ENCODE data around the gene UBE2E1. TPM values are rescaled to one million over a fixed set of nuclear protein-coding genes. Genes with fewer than 3 reads are reported as not detected.

UBE2E1 gene
- total RNA-seq, 5 donors from 2014 or later (not counting 1 experiment from before 2014, with no cell fraction given): 39.1 to 71.8 (median 51.6) TPM

DNA sequence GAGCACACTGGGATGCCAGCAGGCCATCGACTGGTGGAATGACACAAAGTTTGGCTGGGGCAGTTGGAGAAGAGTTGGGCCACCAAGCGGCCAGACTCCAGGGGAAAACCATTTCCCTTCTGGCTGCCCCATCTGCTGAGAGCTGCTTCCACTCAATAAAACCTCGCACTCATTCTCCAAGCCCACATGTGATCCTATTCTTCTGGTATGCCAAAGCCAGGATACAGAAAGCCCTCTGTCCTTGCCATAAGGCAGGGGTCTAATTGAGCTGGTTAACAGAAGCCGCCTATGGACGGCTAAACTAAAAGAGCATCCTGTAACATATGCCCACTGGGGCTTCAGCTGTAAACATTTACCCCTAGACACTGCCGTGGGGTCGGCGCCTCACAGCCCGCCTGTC is 55.9 kb downstream of the UBE2E1 start:
- 100% methylated on average over 7 of the region's 9 CpGs for WGBS (ENCODE audit: insufficient coverage)
- H3K9me3 Mint-ChIP-seq: no peaks in the 10 kb centered on the region
- peaks cover 82 to 83% (median 82%) of the 10 kb centered on the region in 3 donors for H3K4me1 Mint-ChIP-seq
- no peak overlapping the region for H3K27ac Mint-ChIP-seq
- no peak overlapping the region for H3K4me3 Mint-ChIP-seq
- Histone ChIP-seq H3K4me3 (ENCODE audit: control insufficient read depth in 1 of 2, extremely low read depth in 1 of 2, low read length in 1 of 2) (no peak overlapping the region), H3K4me1 (ENCODE audit: control insufficient read depth in 1 of 2, extremely low read depth in 1 of 2, insufficient read depth in 2 of 2, low read length in 2 of 2) (peaks cover 6 to 20% of the 10 kb centered on the region in 2 experiments), H3K9me3 (no peaks in the 10 kb centered on the region), H3K27ac (ENCODE audit: low read length) (no peak overlapping the region), H3K36me3 (ENCODE audit: control insufficient read depth in 2 of 2, extremely low read depth in 1 of 2, insufficient read depth in 1 of 2, low read length in 1 of 2) (peaks cover 4 to 8% of the 10 kb centered on the region in 2 donors), H3K27me3 (replicated peaks in 1 of 2; ENCODE audit: control insufficient read depth in 2 of 2, extremely low read depth in 1 of 2, insufficient read depth in 2 of 2, low read length in 1 of 2) (no peaks in the 10 kb centered on the region)
- H3K27me3 Mint-ChIP-seq: no peaks in the 10 kb centered on the region
- H3K36me3 Mint-ChIP-seq: peaks cover 19% of the 10 kb centered on the region
- ATAC-seq (replicated peaks in 1 of 4) (no peak), DNase-seq (no peak)
- CTCF ChIA-PET: interaction anchor here in 1 of 2 donors (0.9 kb wide), 1 partner anchor 15 kb away, joined by 10 read pairs; no protein-coding TSS in a partner anchor
- POLR2A ChIA-PET: interaction anchor here in 1 of 2 donors (0.5 kb wide), 1 partner anchor 484 kb away, joined by 13 read pairs; no protein-coding TSS in a partner anchor

DNA sequence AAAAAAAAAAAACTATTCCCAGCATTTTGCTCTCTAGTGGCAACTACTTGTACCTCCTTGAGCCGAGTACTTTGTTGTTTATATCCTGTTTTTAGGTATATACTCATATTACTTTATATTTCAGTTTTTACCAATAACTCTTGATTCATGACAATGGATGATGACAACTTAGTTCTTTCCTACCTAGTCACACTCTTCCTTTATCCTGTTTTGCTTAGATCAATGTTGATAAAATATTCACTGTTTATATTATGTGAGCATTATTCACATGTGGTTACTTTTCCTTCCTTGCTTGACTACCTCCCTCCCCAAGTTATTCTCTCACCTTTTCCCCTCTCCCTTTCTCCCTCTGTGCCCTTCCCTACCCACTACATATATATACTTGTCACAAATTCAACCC is 57.3 kb downstream of the UBE2E1 start:
- no peak overlapping the region for H3K4me3 ChIP-seq (ENCODE audit: control insufficient read depth in 1 of 2, extremely low read depth in 1 of 2, low read length in 1 of 2)
- Mint-ChIP-seq H3K27me3 (no peaks in the 10 kb centered on the region), H3K4me3 (no peak overlapping the region), H3K9me3 (no peaks in the 10 kb centered on the region), H3K4me1 (peaks cover 76 to 79% (median 78%) of the 10 kb centered on the region in 3 donors), H3K36me3 (peaks cover 19% of the 10 kb centered on the region), H3K27ac (no peak overlapping the region)
- CTCF ChIA-PET: no interaction called here
- H3K27ac ChIP-seq (ENCODE audit: low read length): no peak overlapping the region
- H3K36me3 ChIP-seq (ENCODE audit: control insufficient read depth in 2 of 2, extremely low read depth in 1 of 2, insufficient read depth in 1 of 2, low read length in 1 of 2): peaks cover 4 to 8% of the 10 kb centered on the region in 2 donors
- H3K4me1 ChIP-seq (ENCODE audit: control insufficient read depth in 1 of 2, extremely low read depth in 1 of 2, insufficient read depth in 2 of 2, low read length in 2 of 2): peaks cover 5 to 16% of the 10 kb centered on the region in 2 experiments
- no peaks in the 10 kb centered on the region for H3K27me3 ChIP-seq (replicated peaks in 1 of 2; ENCODE audit: control insufficient read depth in 2 of 2, extremely low read depth in 1 of 2, insufficient read depth in 2 of 2, low read length in 1 of 2)
- ATAC-seq (replicated peaks in 1 of 4): no peak
- POLR2A ChIA-PET: no interaction called here
- no CpG with 5 or more reads among the region's 1 CpG for WGBS (ENCODE audit: insufficient coverage)
- DNase-seq: no peak
- no peaks in the 10 kb centered on the region for H3K9me3 ChIP-seq

DNA sequence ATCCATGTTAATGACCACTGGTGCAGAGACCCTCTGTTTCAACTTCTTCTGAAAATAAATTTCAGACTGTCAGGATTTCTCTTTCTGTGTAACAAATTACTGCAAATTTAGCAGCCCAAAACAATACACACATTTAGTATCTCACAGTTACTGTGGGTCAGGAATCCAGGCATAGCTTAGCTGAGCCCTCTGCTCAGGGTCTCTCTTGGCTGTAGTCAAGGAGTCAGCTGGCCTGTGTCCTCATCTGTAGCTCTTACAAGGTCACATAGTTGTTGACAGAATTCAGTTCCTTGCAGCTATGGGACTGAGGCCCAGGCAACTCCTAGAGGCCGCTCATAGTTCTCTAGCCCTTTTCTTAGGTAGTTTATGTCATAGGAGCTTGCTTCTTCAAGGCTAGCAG is 59.2 kb downstream of the UBE2E1 start:
- Mint-ChIP-seq H3K27me3 (no peaks in the 10 kb centered on the region), H3K9me3 (no peaks in the 10 kb centered on the region), H3K27ac (no peak overlapping the region), H3K4me3 (no peak overlapping the region), H3K4me1 (peaks cover 67 to 70% (median 70%) of the 10 kb centered on the region in 3 donors), H3K36me3 (peaks cover 19% of the 10 kb centered on the region)
- ChIA-PET CTCF (interaction anchor here in 1 of 2 donors (0.6 kb wide), 1 partner anchor 807 kb away, joined by 3 read pairs; no protein-coding TSS in a partner anchor), POLR2A (no interaction called here)
- no peak for ATAC-seq (replicated peaks in 1 of 4)
- WGBS (ENCODE audit: insufficient coverage): 100% methylated on average over 1 of the region's 1 CpG
- DNase-seq: no peak
- Histone ChIP-seq H3K9me3 (no peaks in the 10 kb centered on the region), H3K36me3 (ENCODE audit: control insufficient read depth in 2 of 2, extremely low read depth in 1 of 2, insufficient read depth in 1 of 2, low read length in 1 of 2) (peaks cover 4 to 8% of the 10 kb centered on the region in 2 donors), H3K4me1 (ENCODE audit: control insufficient read depth in 1 of 2, extremely low read depth in 1 of 2, insufficient read depth in 2 of 2, low read length in 2 of 2) (peaks cover under 1 to 2% of the 10 kb centered on the region in 2 experiments), H3K27me3 (replicated peaks in 1 of 2; ENCODE audit: control insufficient read depth in 2 of 2, extremely low read depth in 1 of 2, insufficient read depth in 2 of 2, low read length in 1 of 2) (no peaks in the 10 kb centered on the region), H3K27ac (ENCODE audit: low read length) (no peak overlapping the region), H3K4me3 (ENCODE audit: control insufficient read depth in 1 of 2, extremely low read depth in 1 of 2, low read length in 1 of 2) (no peak overlapping the region)

DNA sequence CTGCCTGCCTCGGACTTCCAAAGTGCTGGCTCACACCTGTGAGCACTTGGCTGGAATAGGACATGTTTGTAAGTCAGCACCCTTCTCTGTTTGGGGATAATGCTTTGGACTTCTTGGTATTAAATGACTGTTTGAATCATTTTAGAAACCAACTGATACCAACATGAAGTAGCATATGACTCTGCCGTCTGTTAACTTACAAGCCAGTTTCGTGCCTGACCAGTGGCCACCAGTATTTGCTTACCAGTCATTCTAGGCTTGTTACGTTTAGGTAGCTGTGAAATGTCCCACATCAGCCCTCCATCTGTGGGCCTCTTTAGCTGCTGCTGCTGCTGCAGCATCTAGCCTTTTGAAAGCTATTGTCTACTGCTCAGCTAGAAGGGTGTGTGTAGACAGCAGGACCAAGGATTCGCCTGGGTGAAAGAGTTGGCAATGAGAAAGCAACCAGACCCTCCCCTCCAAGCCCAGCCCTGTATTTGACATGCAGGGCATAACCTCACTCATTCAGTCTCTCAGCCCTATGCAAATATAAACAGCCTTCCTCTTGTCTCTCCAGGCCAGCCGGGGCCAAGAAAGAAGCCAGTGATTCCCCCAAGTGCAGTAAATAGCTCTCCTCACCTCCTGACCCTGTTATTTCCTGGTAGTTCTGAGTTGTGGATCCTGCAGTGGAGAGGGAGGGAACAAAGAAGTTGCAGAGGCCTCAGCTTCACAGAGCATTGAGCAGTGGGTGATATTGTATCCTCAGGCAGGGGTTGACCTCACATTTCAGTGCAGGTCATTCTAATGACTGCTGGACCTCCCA is 60.0 kb downstream of the UBE2E1 start:
- Histone ChIP-seq H3K4me1 (ENCODE audit: control insufficient read depth in 1 of 2, extremely low read depth in 1 of 2, insufficient read depth in 2 of 2, low read length in 2 of 2) (no peaks in the 10 kb centered on the region), H3K9me3 (no peaks in the 10 kb centered on the region), H3K4me3 (ENCODE audit: control insufficient read depth in 1 of 2, extremely low read depth in 1 of 2, low read length in 1 of 2) (no peak overlapping the region), H3K36me3 (ENCODE audit: control insufficient read depth in 2 of 2, extremely low read depth in 1 of 2, insufficient read depth in 1 of 2, low read length in 1 of 2) (peaks cover 4 to 8% of the 10 kb centered on the region in 2 donors), H3K27ac (ENCODE audit: low read length) (no peak overlapping the region), H3K27me3 (replicated peaks in 1 of 2; ENCODE audit: control insufficient read depth in 2 of 2, extremely low read depth in 1 of 2, insufficient read depth in 2 of 2, low read length in 1 of 2) (no peaks in the 10 kb centered on the region)
- Mint-ChIP-seq H3K36me3 (peaks cover 19% of the 10 kb centered on the region), H3K9me3 (no peaks in the 10 kb centered on the region), H3K4me3 (no peak overlapping the region), H3K27ac (no peak overlapping the region), H3K27me3 (no peaks in the 10 kb centered on the region), H3K4me1 (peaks cover 60 to 67% (median 65%) of the 10 kb centered on the region in 3 donors)
- CTCF ChIA-PET: interaction anchor here in 1 of 2 donors (0.6 kb wide), 1 partner anchor 808 kb away, joined by 3 read pairs; no protein-coding TSS in a partner anchor
- DNase-seq (no peak), ATAC-seq (replicated peaks in 1 of 4) (no peak)
- WGBS (ENCODE audit: insufficient coverage): 94% methylated on average over 3 of the region's 6 CpGs
- POLR2A ChIA-PET: no interaction called here

DNA sequence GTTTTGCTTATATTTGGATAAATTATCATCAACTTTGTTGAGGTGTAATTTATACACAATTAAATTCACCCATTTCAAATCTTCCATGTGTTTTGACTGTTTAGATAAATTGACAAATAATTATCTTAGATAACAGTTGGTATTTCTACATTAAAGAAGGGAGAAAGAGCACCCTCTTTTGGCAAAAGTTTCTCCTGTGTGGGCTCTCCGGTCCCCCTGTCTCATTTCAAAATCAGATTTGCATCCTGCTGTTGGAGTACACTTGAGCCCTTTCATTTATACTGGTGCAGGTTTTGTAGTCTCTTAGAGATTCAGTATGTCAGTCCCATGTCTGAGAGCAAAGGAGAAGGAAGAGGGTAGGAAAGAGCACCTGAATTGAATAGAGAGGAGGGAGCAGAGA is 61.6 kb downstream of the UBE2E1 start:
- Histone ChIP-seq H3K27me3 (replicated peaks in 1 of 2; ENCODE audit: control insufficient read depth in 2 of 2, extremely low read depth in 1 of 2, insufficient read depth in 2 of 2, low read length in 1 of 2) (no peaks in the 10 kb centered on the region), H3K4me3 (ENCODE audit: control insufficient read depth in 1 of 2, extremely low read depth in 1 of 2, low read length in 1 of 2) (no peak overlapping the region), H3K9me3 (no peaks in the 10 kb centered on the region), H3K36me3 (ENCODE audit: control insufficient read depth in 2 of 2, extremely low read depth in 1 of 2, insufficient read depth in 1 of 2, low read length in 1 of 2) (peaks cover 0 to 2% of the 10 kb centered on the region in 2 donors), H3K4me1 (ENCODE audit: control insufficient read depth in 1 of 2, extremely low read depth in 1 of 2, insufficient read depth in 2 of 2, low read length in 2 of 2) (no peaks in the 10 kb centered on the region), H3K27ac (ENCODE audit: low read length) (no peak overlapping the region)
- ChIA-PET CTCF (no interaction called here), POLR2A (no interaction called here)
- H3K4me1 Mint-ChIP-seq: peaks cover 47 to 55% (median 54%) of the 10 kb centered on the region in 3 donors
- peaks cover 8% of the 10 kb centered on the region for H3K36me3 Mint-ChIP-seq
- no CpG with 5 or more reads among the region's 1 CpG for WGBS (ENCODE audit: insufficient coverage)
- ATAC-seq (replicated peaks in 1 of 4) (no peak), DNase-seq (no peak)
- H3K9me3 Mint-ChIP-seq: no peaks in the 10 kb centered on the region
- H3K4me3 Mint-ChIP-seq: no peak overlapping the region
- no peak overlapping the region for H3K27ac Mint-ChIP-seq
- H3K27me3 Mint-ChIP-seq: no peaks in the 10 kb centered on the region

DNA sequence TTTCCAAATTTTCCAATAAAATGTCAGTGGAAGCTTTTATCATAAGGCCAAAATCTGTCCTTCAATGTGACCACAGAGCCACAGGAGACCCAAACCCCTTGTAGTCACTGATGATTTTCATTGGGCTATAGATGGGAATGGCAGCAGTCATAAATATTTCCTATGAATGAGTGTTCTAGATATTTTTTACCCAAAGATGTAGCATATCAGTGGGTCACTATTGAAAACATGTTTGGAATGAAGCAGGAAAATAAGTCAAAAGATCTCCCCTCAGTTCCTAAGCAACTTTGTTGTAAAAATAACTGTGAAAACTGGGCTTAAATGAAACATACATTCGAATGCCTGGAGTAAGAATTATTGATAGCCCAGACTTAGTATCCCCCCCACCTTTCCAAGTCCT is 62.1 kb downstream of the UBE2E1 start:
- ChIA-PET POLR2A (no interaction called here), CTCF (no interaction called here)
- Histone ChIP-seq H3K27ac (ENCODE audit: low read length) (no peak overlapping the region), H3K4me3 (ENCODE audit: control insufficient read depth in 1 of 2, extremely low read depth in 1 of 2, low read length in 1 of 2) (no peak overlapping the region), H3K36me3 (ENCODE audit: control insufficient read depth in 2 of 2, extremely low read depth in 1 of 2, insufficient read depth in 1 of 2, low read length in 1 of 2) (peaks cover 0 to 2% of the 10 kb centered on the region in 2 donors), H3K27me3 (replicated peaks in 1 of 2; ENCODE audit: control insufficient read depth in 2 of 2, extremely low read depth in 1 of 2, insufficient read depth in 2 of 2, low read length in 1 of 2) (no peaks in the 10 kb centered on the region), H3K9me3 (no peaks in the 10 kb centered on the region), H3K4me1 (ENCODE audit: control insufficient read depth in 1 of 2, extremely low read depth in 1 of 2, insufficient read depth in 2 of 2, low read length in 2 of 2) (no peaks in the 10 kb centered on the region)
- Mint-ChIP-seq H3K4me1 (peaks cover 47 to 51% (median 51%) of the 10 kb centered on the region in 3 donors), H3K27ac (no peak overlapping the region), H3K4me3 (no peak overlapping the region), H3K36me3 (peaks cover 7% of the 10 kb centered on the region), H3K27me3 (no peaks in the 10 kb centered on the region), H3K9me3 (no peaks in the 10 kb centered on the region)
- ATAC-seq (replicated peaks in 1 of 4): no peak
- DNase-seq: no peak
- no CpG with 5 or more reads among the region's 1 CpG for WGBS (ENCODE audit: insufficient coverage)

Measured in T-cell (primary cell).